HG03196 (cell line): ENCODE results near the gene KDM6B.

Source experiments
- ATAC-seq: cut with Tn5 transposase; IDR thresholded peaks from one replicate; pipeline ENCODE4 v1.9.1; 2021; ENCODE audit not compliant: unreplicated experiment

The KDM6B gene

DNA sequence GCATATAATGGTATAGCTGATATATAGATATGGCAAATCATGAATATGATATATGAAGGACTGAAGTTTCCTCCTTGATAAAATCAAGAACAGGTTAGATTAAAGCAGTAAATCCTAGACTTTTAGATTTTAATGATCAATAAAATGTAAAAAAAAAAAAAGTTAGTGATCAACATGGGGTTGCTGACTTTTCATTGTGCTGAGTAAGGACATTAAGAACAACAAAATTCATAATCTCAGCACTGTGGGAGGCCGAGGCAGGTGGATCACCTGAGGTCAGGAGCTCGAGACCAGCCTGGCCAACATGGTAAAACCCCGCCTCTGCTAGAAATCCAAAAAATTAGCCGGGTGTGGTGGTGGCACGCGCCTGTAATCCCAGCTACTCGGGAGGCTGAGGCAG lies 44.2 kb downstream of the KDM6B start:
- ATAC-seq: no peak

DNA sequence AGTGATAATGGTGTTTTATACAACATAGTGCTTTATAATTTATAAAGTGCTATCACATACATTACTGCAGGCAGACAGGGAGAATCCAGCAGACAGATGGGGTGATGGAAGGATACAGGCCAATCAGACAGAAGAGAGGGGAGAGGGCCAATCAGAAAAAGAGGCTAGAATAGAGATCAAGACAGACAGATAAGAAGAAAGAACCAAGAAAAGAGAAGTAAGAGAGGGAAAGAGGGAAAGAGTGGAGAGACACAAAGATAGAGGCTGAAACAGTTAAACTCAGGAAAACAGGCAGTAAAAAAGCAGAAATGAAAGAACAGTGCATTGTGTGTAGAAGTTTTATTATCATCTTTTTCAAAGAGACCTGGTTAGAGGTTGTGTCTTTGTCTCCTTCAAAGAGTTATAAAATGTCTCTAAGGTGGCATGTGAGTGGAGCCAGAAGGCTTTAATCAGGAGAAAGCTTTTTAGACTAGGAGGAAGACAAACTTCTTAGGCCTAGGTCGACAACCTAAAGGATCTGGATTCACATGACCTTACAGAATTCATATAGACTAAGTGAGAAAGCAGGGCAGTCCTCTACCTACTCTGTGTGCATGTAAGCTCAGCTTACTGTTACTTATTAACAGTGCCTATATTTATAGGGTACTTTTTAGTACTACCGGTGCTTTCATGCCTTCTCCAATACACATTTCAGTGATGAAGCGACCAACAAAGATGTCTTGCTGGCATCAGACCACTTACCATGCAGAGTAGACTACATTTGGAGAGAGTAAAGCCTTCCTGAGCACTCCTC lies 46.3 kb downstream of the KDM6B start:
- no peak for ATAC-seq

DNA sequence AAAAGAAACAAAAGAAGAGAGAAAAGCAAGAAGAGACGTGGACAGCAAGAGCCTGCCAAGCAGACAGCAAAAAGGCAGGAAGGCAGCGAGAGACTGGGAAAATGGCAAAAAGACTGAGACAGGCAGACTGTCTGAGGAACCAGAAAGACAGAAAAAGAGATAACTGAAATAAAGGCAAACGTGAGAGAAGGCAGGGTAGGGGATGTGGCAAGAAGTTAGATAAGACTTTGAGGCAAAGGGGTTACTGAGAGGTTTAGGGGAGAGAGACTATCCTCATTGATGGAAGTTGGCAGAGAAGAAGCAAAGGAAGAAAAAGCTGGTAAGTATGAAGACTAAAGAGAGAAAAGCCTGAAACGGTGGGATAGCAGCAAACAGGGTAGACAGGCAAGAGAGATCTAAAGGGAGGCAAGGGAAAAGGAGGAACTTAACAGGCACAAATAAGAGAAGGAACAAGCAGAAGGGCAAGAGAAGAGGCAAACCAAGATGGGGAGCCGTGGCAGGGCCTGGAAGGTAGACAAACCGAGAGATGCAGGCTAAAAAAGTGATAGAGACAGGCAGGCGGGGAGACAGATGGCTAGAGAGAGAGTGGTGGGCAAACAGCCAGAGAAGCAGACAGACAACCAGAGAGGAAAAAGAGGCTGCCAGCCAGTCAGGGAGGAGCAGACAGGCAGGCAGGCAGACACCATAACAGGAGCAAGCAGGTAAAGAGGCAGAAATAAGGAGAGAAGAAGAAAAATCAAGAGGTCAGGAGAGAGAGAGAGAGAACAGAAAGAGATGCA lies 47.4 kb downstream of the KDM6B start:
- ATAC-seq: no peak

DNA sequence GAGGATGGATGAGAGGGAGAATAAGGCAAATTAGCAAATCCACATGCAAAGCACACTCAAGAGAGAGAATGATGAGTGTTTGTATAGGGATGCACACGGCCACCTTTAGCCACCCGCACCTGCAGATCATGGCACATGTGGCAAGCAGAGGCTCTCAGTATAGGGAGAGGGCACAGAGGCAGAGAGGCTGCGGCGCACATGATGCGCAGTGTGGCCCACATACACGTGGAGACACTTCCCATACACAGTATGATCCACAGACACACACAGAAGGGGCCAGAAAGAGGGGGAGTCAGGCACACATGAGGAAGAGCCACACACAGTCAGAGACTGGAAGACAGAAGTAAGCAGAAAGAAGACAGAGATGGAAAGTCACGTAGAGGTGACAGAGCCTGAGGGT lies 48.1 kb downstream of the KDM6B start:
- ATAC-seq: no peak

DNA sequence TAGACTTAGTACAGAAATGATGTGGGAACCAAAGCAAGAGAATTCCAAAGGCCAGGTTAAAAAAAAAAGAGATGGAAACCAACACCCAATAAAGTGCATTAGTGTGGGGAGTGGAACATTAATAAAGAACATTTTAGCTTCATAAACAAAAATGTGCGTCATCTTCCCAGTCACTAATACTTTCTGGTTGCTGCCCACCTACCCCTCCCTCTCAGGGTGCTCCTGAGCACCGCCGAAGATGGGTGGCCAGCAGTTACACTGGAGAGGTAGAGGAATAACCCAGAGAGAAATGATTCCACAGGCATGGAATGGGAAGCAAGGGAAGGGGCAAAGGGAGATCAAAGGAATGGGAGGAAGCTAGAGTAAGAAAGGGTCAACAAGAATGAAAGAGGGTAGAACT lies 48.6 kb downstream of the KDM6B start:
- no peak for ATAC-seq
